Gastroesophageal sphincter (tissue), 4 donors: ENCODE data around the gene RNF182. TPM values are rescaled to one million over a fixed set of nuclear protein-coding genes. Genes with fewer than 3 reads are reported as not detected.
"Not testable (repeated sequence)": the region's sequence is repeated elsewhere in the genome, so short reads cannot be mapped to it uniquely, and the experiment has no call there.

Experiments used
- ATAC-seq: fragments of 150-250 bp; one replicate; pipeline ENCODE4 v1.9.1; 2016; ENCODE audit warnings: mild to moderate bottlenecking, moderate library complexity
- H3K27ac ChIP-seq, 4 donors: fragments of 200-600 bp; sonication (generic) in 3 of 4; 1 replicate in 3 of 4; 2 replicates in 1 of 4; pipeline ENCODE4 v1.5.1; 2016 to 2019
- H3K27me3 ChIP-seq: fragments of 200-600 bp; sonication (generic); one replicate; pipeline ENCODE4 v1.5.1; 2019
- H3K36me3 ChIP-seq, 2 donors: fragments of 200-600 bp; sonication (generic); one replicate each; pipeline ENCODE4 v1.5.1; 2019; ENCODE audit warnings: control low read depth in 1 of 2
- H3K4me1 ChIP-seq, 3 donors: fragments of 200-600 bp; sonication (generic); 1 replicate in 2 of 3; 2 replicates in 1 of 3; pipeline ENCODE4 v1.5.1; 2016 to 2019; ENCODE audit warnings: control low read depth in 2 of 3
- H3K4me3 ChIP-seq, 2 donors: fragments of 200-600 bp; sonication (generic); one replicate each; pipeline ENCODE4 v1.5.1; 2019; ENCODE audit warnings: mild to moderate bottlenecking in 1 of 2, moderate library complexity in 1 of 2
- H3K9me3 ChIP-seq, 3 donors: fragments of 200-600 bp; sonication (generic); one replicate each; pipeline ENCODE4 v1.5.1; 2017 to 2019; ENCODE audit warnings: control low read depth in 2 of 3
- CTCF ChIP-seq, 4 experiments: fragments of 200-600 bp in 2 of 4; fragments of 450-650 bp in 2 of 4; sonication (generic) in 1 of 4; IDR thresholded peaks; one replicate each; pipeline ENCODE4 v1.5.1; 2017 to 2019; ENCODE audit warnings: antibody characterized with exemption in 4 of 4, mild to moderate bottlenecking in 2 of 4, moderate library complexity in 2 of 4
- EP300 ChIP-seq: sonication (generic); formaldehyde crosslinking; IDR thresholded peaks from one replicate; pipeline ENCODE4 v1.6.1; 2017; ENCODE audit warnings: antibody characterized with exemption, mild to moderate bottlenecking
- POLR2A ChIP-seq, 2 donors: fragments of 450-650 bp; IDR thresholded peaks; one replicate each; pipeline ENCODE4 v1.6.1; 2017; ENCODE audit warnings: antibody characterized with exemption in 2 of 2, mild to moderate bottlenecking in 2 of 2, moderate library complexity in 1 of 2
- POLR2AphosphoS5 ChIP-seq: sonication (generic); formaldehyde crosslinking; IDR thresholded peaks from one replicate; pipeline ENCODE4 v1.6.1; 2017; ENCODE audit warnings: antibody characterized with exemption
- WGBS, 2 donors: methylation state at CpG; one replicate each; pipeline ENCODE4 v1.1.5; 2018; ENCODE audit warnings: low coverage in 1 of 2; 5-methylcytosine and 5-hydroxymethylcytosine counted together
- total RNA-seq, 4 donors: library from RNA; depleted of rRNA; stranded (reverse); fragments of >200 nt; gene quantifications; one replicate each; pipeline ENCODE4 v1.1.0, GENCODE V29; 2016

Gene RNF182
- 1 to 10 TPM in 1 of 4 donors, under 1 TPM in 2, not detected in 1; 0.16 to 1.3 (median 0.27) TPM for total RNA-seq

- ATAC-seq = no peak
- Histone ChIP-seq H3K36me3 (no peaks in the 10 kb centered on the region), H3K4me3 (peak within 1 kb of the TSS; percentile 28 to 53), H3K27ac (peak within 1 kb of the TSS in 1 of 4 donors; percentile 20), H3K9me3 (no peaks in the 10 kb centered on the region), H3K27me3 (peaks cover 65% of the 10 kb centered on the region), H3K4me1 (peaks cover 0 to 18% (median 0%) of the 10 kb centered on the region in 3 donors)
- WGBS, 2 donors = 6% methylated on average over 8 to 11 of the region's 65 CpGs
- TF ChIP-seq POLR2AphosphoS5 (no peak), EP300 (no peak), CTCF (IDR thresholded peaks at IDR 0.05) (no peak), POLR2A (IDR thresholded peaks at IDR 0.05) (no peak)
These were observed at the start of gene RNF182 for GRCh38 chr6:13924949-13925881. RNF182 (plus strand) TSS chr6:13924952; CDS start chr6:13977120, 52,168 bp downstream.

GRCh38 chr6:13877051-13877450 is 47.7 kb upstream of the RNF182 start:
- ATAC-seq = no peak
- Histone ChIP-seq H3K27me3 (peaks cover 29% of the 10 kb centered on the region), H3K4me1 (peaks cover 0 to 13% (median 9%) of the 10 kb centered on the region in 3 donors), H3K27ac (no peak overlapping the region), H3K9me3 (peaks cover 0 to 10% (median 0%) of the 10 kb centered on the region in 3 donors), H3K4me3 (no peak overlapping the region), H3K36me3 (no peaks in the 10 kb centered on the region)
- no peak for TF ChIP-seq POLR2A (IDR thresholded peaks at IDR 0.05)
- TF ChIP-seq CTCF (IDR thresholded peaks at IDR 0.05) = no peak
- no peak for TF ChIP-seq EP300

- not testable (repeated sequence) for H3K4me3 ChIP-seq, ATAC-seq, H3K9me3 ChIP-seq, H3K4me1 ChIP-seq, H3K36me3 ChIP-seq, H3K27ac ChIP-seq
- 67 to 82% methylated on average over 8 to 12 of the region's 12 CpGs for WGBS, 2 donors
- H3K27me3 ChIP-seq = peaks cover 21% of the 10 kb centered on the region
These were observed 44.6 kb upstream of the RNF182 start for GRCh38 chr6:13880061-13880663.

GRCh38 chr6:13881621-13882165 is 43.1 kb upstream of the RNF182 start:
- Histone ChIP-seq H3K9me3 (peaks cover 0 to 10% (median 0%) of the 10 kb centered on the region in 3 donors), H3K4me3 (no peak overlapping the region), H3K4me1 (no peaks in the 10 kb centered on the region), H3K27ac (no peak overlapping the region), H3K27me3 (peaks cover 16% of the 10 kb centered on the region), H3K36me3 (no peaks in the 10 kb centered on the region)
- ATAC-seq = no peak
- TF ChIP-seq POLR2A (IDR thresholded peaks at IDR 0.05) (no peak), POLR2AphosphoS5 (no peak), EP300 (no peak), CTCF (IDR thresholded peaks at IDR 0.05) (no peak)
- 80% methylated on average over 9 of the region's 9 CpGs; no CpG with 5 or more reads in 1 of the 2 donors for WGBS, 2 donors

- Histone ChIP-seq H3K27ac (no peak overlapping the region), H3K4me1 (no peaks in the 10 kb centered on the region), H3K27me3 (peaks cover 4% of the 10 kb centered on the region), H3K4me3 (no peak overlapping the region), H3K9me3 (no peaks in the 10 kb centered on the region), H3K36me3 (no peaks in the 10 kb centered on the region)
- TF ChIP-seq CTCF (IDR thresholded peaks at IDR 0.05) = no peak
- TF ChIP-seq POLR2A (IDR thresholded peaks at IDR 0.05) = no peak
- ATAC-seq = no peak
These were observed 40.8 kb upstream of the RNF182 start for GRCh38 chr6:13883966-13884365.
